ENCODE measurements around the gene CPSF4L. TPM values are rescaled to one million over a fixed set of nuclear protein-coding genes. Genes with fewer than 3 reads are reported as not detected.

The CPSF4L gene
- total and polyA plus RNA-seq, 2 of the 13 experiments (the other 11 are each of a cell fraction or from before 2014, with no cell fraction given): 0.73 to 1.6 TPM

DNA sequence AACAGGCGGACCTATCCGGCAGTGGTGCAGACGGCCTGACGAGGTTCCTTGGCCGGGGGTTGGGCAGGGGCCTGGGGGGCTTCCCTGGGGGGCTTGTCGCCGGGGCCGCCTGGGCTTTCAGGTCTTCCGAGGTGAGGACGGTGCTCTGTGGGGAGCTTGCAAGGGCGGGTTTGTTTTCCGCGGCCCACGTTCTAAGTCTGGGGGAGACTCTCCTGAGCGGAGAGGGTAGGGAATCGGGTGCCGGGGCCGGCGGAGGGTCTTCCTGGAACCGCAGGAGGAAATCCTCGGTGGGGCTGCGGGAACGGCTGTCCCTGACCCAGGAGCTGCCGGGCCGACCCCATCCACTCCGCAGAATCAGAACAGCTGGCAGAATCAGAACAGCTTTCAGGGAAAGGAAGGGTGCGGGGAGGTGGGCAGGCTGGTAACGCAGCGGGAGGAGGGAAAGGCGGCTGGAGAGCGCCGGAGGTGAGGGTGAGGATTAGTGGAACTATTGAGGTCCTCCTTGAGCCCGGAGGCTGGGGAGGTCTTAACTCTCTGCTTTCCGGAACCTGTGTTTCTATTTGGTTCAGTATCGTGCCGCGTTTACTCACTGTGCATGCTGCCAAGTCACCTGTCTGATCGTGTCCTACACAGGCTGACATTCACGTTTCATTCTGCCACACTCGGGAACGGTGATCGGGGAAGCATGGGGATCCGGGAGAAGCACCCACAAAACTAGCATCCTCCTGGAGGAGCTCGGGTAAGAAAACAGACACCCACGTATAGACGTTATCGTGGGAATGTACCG is 28.9 kb downstream of the CPSF4L start (continued):
- TF ChIP-seq, protein P1, sequence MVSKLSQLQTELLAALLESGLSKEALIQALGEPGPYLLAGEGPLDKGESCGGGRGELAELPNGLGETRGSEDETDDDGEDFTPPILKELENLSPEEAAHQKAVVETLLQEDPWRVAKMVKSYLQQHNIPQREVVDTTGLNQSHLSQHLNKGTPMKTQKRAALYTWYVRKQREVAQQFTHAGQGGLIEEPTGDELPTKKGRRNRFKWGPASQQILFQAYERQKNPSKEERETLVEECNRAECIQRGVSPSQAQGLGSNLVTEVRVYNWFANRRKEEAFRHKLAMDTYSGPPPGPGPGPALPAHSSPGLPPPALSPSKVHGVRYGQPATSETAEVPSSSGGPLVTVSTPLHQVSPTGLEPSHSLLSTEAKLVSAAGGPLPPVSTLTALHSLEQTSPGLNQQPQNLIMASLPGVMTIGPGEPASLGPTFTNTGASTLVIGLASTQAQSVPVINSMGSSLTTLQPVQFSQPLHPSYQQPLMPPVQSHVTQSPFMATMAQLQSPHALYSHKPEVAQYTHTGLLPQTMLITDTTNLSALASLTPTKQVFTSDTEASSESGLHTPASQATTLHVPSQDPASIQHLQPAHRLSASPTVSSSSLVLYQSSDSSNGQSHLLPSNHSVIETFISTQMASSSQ (IDR thresholded peaks at IDR 0.05; ENCODE audit: low read depth): no peak
- TF ChIP-seq, protein P1 (CRISPR knock-in tag; IDR thresholded peaks at IDR 0.05; ENCODE audit: borderline replicate concordance): no peak
- TF ChIP-seq, protein P2, sequence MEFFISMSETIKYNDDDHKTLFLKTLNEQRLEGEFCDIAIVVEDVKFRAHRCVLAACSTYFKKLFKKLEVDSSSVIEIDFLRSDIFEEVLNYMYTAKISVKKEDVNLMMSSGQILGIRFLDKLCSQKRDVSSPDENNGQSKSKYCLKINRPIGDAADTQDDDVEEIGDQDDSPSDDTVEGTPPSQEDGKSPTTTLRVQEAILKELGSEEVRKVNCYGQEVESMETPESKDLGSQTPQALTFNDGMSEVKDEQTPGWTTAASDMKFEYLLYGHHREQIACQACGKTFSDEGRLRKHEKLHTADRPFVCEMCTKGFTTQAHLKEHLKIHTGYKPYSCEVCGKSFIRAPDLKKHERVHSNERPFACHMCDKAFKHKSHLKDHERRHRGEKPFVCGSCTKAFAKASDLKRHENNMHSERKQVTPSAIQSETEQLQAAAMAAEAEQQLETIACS (CRISPR knock-in tag; IDR thresholded peaks at IDR 0.05): no peak
- no peak for TF ChIP-seq ZNF441 (CRISPR knock-in tag; IDR thresholded peaks at IDR 0.05; ENCODE audit: borderline replicate concordance)
- TF ChIP-seq ZBTB42 (CRISPR knock-in tag; IDR thresholded peaks at IDR 0.05): peak; percentile 45; the same call in 1 of the 2 replicates
- TF ChIP-seq, protein P3, sequence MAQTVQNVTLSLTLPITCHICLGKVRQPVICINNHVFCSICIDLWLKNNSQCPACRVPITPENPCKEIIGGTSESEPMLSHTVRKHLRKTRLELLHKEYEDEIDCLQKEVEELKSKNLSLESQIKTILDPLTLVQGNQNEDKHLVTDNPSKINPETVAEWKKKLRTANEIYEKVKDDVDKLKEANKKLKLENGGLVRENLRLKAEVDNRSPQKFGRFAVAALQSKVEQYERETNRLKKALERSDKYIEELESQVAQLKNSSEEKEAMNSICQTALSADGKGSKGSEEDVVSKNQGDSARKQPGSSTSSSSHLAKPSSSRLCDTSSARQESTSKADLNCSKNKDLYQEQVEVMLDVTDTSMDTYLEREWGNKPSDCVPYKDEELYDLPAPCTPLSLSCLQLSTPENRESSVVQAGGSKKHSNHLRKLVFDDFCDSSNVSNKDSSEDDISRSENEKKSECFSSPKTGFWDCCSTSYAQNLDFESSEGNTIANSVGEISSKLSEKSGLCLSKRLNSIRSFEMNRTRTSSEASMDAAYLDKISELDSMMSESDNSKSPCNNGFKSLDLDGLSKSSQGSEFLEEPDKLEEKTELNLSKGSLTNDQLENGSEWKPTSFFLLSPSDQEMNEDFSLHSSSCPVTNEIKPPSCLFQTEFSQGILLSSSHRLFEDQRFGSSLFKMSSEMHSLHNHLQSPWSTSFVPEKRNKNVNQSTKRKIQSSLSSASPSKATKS (CRISPR knock-in tag; IDR thresholded peaks at IDR 0.05): no peak
- TF ChIP-seq FOXA3 (CRISPR knock-in tag; IDR thresholded peaks at IDR 0.05): no peak
- no peak for TF ChIP-seq ZNF629 (CRISPR knock-in tag; conservative IDR thresholded peaks at IDR 0.05)
- TF ChIP-seq ZNF180 (CRISPR knock-in tag; IDR thresholded peaks at IDR 0.05; ENCODE audit: borderline replicate concordance, low read depth): no peak
- TF ChIP-seq KLF15 (CRISPR knock-in tag; IDR thresholded peaks at IDR 0.05; ENCODE audit: borderline replicate concordance): no peak
- TF ChIP-seq, protein P4, sequence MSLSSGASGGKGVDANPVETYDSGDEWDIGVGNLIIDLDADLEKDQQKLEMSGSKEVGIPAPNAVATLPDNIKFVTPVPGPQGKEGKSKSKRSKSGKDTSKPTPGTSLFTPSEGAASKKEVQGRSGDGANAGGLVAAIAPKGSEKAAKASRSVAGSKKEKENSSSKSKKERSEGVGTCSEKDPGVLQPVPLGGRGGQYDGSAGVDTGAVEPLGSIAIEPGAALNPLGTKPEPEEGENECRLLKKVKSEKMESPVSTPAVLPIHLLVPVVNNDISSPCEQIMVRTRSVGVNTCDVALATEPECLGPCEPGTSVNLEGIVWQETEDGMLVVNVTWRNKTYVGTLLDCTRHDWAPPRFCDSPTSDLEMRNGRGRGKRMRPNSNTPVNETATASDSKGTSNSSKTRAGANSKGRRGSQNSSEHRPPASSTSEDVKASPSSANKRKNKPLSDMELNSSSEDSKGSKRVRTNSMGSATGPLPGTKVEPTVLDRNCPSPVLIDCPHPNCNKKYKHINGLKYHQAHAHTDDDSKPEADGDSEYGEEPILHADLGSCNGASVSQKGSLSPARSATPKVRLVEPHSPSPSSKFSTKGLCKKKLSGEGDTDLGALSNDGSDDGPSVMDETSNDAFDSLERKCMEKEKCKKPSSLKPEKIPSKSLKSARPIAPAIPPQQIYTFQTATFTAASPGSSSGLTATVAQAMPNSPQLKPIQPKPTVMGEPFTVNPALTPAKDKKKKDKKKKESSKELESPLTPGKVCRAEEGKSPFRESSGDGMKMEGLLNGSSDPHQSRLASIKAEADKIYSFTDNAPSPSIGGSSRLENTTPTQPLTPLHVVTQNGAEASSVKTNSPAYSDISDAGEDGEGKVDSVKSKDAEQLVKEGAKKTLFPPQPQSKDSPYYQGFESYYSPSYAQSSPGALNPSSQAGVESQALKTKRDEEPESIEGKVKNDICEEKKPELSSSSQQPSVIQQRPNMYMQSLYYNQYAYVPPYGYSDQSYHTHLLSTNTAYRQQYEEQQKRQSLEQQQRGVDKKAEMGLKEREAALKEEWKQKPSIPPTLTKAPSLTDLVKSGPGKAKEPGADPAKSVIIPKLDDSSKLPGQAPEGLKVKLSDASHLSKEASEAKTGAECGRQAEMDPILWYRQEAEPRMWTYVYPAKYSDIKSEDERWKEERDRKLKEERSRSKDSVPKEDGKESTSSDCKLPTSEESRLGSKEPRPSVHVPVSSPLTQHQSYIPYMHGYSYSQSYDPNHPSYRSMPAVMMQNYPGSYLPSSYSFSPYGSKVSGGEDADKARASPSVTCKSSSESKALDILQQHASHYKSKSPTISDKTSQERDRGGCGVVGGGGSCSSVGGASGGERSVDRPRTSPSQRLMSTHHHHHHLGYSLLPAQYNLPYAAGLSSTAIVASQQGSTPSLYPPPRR (CRISPR knock-in tag; IDR thresholded peaks at IDR 0.05; ENCODE audit: borderline replicate concordance): no peak
- TF ChIP-seq, protein P5, sequence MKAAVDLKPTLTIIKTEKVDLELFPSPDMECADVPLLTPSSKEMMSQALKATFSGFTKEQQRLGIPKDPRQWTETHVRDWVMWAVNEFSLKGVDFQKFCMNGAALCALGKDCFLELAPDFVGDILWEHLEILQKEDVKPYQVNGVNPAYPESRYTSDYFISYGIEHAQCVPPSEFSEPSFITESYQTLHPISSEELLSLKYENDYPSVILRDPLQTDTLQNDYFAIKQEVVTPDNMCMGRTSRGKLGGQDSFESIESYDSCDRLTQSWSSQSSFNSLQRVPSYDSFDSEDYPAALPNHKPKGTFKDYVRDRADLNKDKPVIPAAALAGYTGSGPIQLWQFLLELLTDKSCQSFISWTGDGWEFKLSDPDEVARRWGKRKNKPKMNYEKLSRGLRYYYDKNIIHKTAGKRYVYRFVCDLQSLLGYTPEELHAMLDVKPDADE (CRISPR knock-in tag; IDR thresholded peaks at IDR 0.05): no peak
- no peak for TF ChIP-seq ZFP37 (CRISPR knock-in tag; IDR thresholded peaks at IDR 0.05; ENCODE audit: borderline replicate concordance)
- peak; percentile 80; the same call in 1 of the 2 replicates for TF ChIP-seq ZNF256 (CRISPR knock-in tag; conservative IDR thresholded peaks at IDR 0.05)

Data from HepG2 (cell line).